ENCODE data around the gene N4BP2L2.

Gene N4BP2L2

GRCh38 chr13:32446773-32447465, 91.7 kb downstream of the N4BP2L2 start:
- Histone ChIP-seq H3K27ac (ENCODE audit: low read depth, low read length) (no peak overlapping the region), H3K4me1 (ENCODE audit: control insufficient read depth in 1 of 2, insufficient read depth in 2 of 2, low read length in 2 of 2) (peaks cover 0 to 7% of the 10 kb centered on the region in 2 donors), H3K27me3 (ENCODE audit: control insufficient read depth in 1 of 2, insufficient read depth in 2 of 2, low read length in 2 of 2) (no peaks in the 10 kb centered on the region)

GRCh38 chr13:32446220-32446619, 92.4 kb downstream of the N4BP2L2 start:
- Histone ChIP-seq H3K9ac (ENCODE audit: low read depth in 1 of 2, low read length in 2 of 2) (no peak overlapping the region), H3K27ac (ENCODE audit: low read depth, low read length) (no peak overlapping the region)

More at GRCh38 chr13:32446773-32447465, 91.7 kb downstream of the N4BP2L2 start:
- H3K9ac ChIP-seq (ENCODE audit: low read depth in 1 of 2, low read length in 2 of 2) = no peak overlapping the region
- H3K4me3 ChIP-seq (ENCODE audit: low read depth in 1 of 2, low read length in 2 of 2) = no peak overlapping the region
- H3K36me3 ChIP-seq (ENCODE audit: control insufficient read depth in 1 of 2, insufficient read depth in 2 of 2, low read length in 2 of 2) = no peaks in the 10 kb centered on the region
- H3K9me3 ChIP-seq (ENCODE audit: control insufficient read depth in 1 of 2, low read length in 2 of 2) = no peaks in the 10 kb centered on the region

GRCh38 chr13:32445461-32445860, 93.1 kb downstream of the N4BP2L2 start:
- no peaks in the 10 kb centered on the region for H3K36me3 ChIP-seq (ENCODE audit: control insufficient read depth in 1 of 2, insufficient read depth in 2 of 2, low read length in 2 of 2)
- H3K4me3 ChIP-seq (ENCODE audit: low read depth in 1 of 2, low read length in 2 of 2) = no peak overlapping the region
- no peaks in the 10 kb centered on the region for H3K9me3 ChIP-seq (ENCODE audit: control insufficient read depth in 1 of 2, low read length in 2 of 2)
- no peak overlapping the region for H3K9ac ChIP-seq (ENCODE audit: low read depth in 1 of 2, low read length in 2 of 2)
- H3K4me1 ChIP-seq (ENCODE audit: control insufficient read depth in 1 of 2, insufficient read depth in 2 of 2, low read length in 2 of 2) = peaks cover 0 to 7% of the 10 kb centered on the region in 2 donors
- no peaks in the 10 kb centered on the region for H3K27me3 ChIP-seq (ENCODE audit: control insufficient read depth in 1 of 2, insufficient read depth in 2 of 2, low read length in 2 of 2)
- no peak overlapping the region for H3K27ac ChIP-seq (ENCODE audit: low read depth, low read length)

More at GRCh38 chr13:32446220-32446619, 92.4 kb downstream of the N4BP2L2 start:
- H3K9me3 ChIP-seq (ENCODE audit: control insufficient read depth in 1 of 2, low read length in 2 of 2) = no peaks in the 10 kb centered on the region
- no peaks in the 10 kb centered on the region for H3K27me3 ChIP-seq (ENCODE audit: control insufficient read depth in 1 of 2, insufficient read depth in 2 of 2, low read length in 2 of 2)
- H3K4me1 ChIP-seq (ENCODE audit: control insufficient read depth in 1 of 2, insufficient read depth in 2 of 2, low read length in 2 of 2) = peaks cover 0 to 7% of the 10 kb centered on the region in 2 donors
- no peak overlapping the region for H3K4me3 ChIP-seq (ENCODE audit: low read depth in 1 of 2, low read length in 2 of 2)
- no peaks in the 10 kb centered on the region for H3K36me3 ChIP-seq (ENCODE audit: control insufficient read depth in 1 of 2, insufficient read depth in 2 of 2, low read length in 2 of 2)

- H3K4me1 ChIP-seq (ENCODE audit: control insufficient read depth in 1 of 2, insufficient read depth in 2 of 2, low read length in 2 of 2) = no peaks in the 10 kb centered on the region
- H3K9me3 ChIP-seq (ENCODE audit: control insufficient read depth in 1 of 2, low read length in 2 of 2) = no peaks in the 10 kb centered on the region
- H3K27ac ChIP-seq (ENCODE audit: low read depth, low read length) = no peak overlapping the region
These were observed 95.5 kb downstream of the N4BP2L2 start for GRCh38 chr13:32443111-32443510.

GRCh38 chr13:32438871-32439270, 99.7 kb downstream of the N4BP2L2 start:
- no peaks in the 10 kb centered on the region for H3K9me3 ChIP-seq (ENCODE audit: control insufficient read depth in 1 of 2, low read length in 2 of 2)
- no peaks in the 10 kb centered on the region for H3K4me1 ChIP-seq (ENCODE audit: control insufficient read depth in 1 of 2, insufficient read depth in 2 of 2, low read length in 2 of 2)
- no peak overlapping the region for H3K9ac ChIP-seq (ENCODE audit: low read depth in 1 of 2, low read length in 2 of 2)
- H3K36me3 ChIP-seq (ENCODE audit: control insufficient read depth in 1 of 2, insufficient read depth in 2 of 2, low read length in 2 of 2) = no peaks in the 10 kb centered on the region
- no peak overlapping the region for H3K27ac ChIP-seq (ENCODE audit: low read depth, low read length)
- no peak overlapping the region for H3K4me3 ChIP-seq (ENCODE audit: low read depth in 1 of 2, low read length in 2 of 2)
- no peaks in the 10 kb centered on the region for H3K27me3 ChIP-seq (ENCODE audit: control insufficient read depth in 1 of 2, insufficient read depth in 2 of 2, low read length in 2 of 2)

More at GRCh38 chr13:32443111-32443510, 95.5 kb downstream of the N4BP2L2 start:
- Histone ChIP-seq H3K9ac (ENCODE audit: low read depth in 1 of 2, low read length in 2 of 2) (no peak overlapping the region), H3K36me3 (ENCODE audit: control insufficient read depth in 1 of 2, insufficient read depth in 2 of 2, low read length in 2 of 2) (no peaks in the 10 kb centered on the region), H3K4me3 (ENCODE audit: low read depth in 1 of 2, low read length in 2 of 2) (no peak overlapping the region), H3K27me3 (ENCODE audit: control insufficient read depth in 1 of 2, insufficient read depth in 2 of 2, low read length in 2 of 2) (no peaks in the 10 kb centered on the region)

GRCh38 chr13:32432856-32433255, 105.7 kb downstream of the N4BP2L2 start:
- Histone ChIP-seq H3K4me3 (ENCODE audit: low read depth in 1 of 2, low read length in 2 of 2) (no peak overlapping the region), H3K4me1 (ENCODE audit: control insufficient read depth in 1 of 2, insufficient read depth in 2 of 2, low read length in 2 of 2) (peaks cover 5 to 16% of the 10 kb centered on the region in 2 donors), H3K36me3 (ENCODE audit: control insufficient read depth in 1 of 2, insufficient read depth in 2 of 2, low read length in 2 of 2) (no peaks in the 10 kb centered on the region), H3K27me3 (ENCODE audit: control insufficient read depth in 1 of 2, insufficient read depth in 2 of 2, low read length in 2 of 2) (no peaks in the 10 kb centered on the region), H3K27ac (ENCODE audit: low read depth, low read length) (no peak overlapping the region), H3K9me3 (ENCODE audit: control insufficient read depth in 1 of 2, low read length in 2 of 2) (no peaks in the 10 kb centered on the region), H3K9ac (ENCODE audit: low read depth in 1 of 2, low read length in 2 of 2) (no peak overlapping the region)

- H3K36me3 ChIP-seq (ENCODE audit: control insufficient read depth in 1 of 2, insufficient read depth in 2 of 2, low read length in 2 of 2) = no peaks in the 10 kb centered on the region
- H3K27me3 ChIP-seq (ENCODE audit: control insufficient read depth in 1 of 2, insufficient read depth in 2 of 2, low read length in 2 of 2) = no peaks in the 10 kb centered on the region
These were observed 107.2 kb downstream of the N4BP2L2 start for GRCh38 chr13:32431361-32431760.

GRCh38 chr13:32430018-32430747, 108.4 kb downstream of the N4BP2L2 start:
- Histone ChIP-seq H3K4me1 (ENCODE audit: control insufficient read depth in 1 of 2, insufficient read depth in 2 of 2, low read length in 2 of 2) (peaks cover 13 to 30% of the 10 kb centered on the region in 2 donors), H3K9me3 (ENCODE audit: control insufficient read depth in 1 of 2, low read length in 2 of 2) (no peaks in the 10 kb centered on the region), H3K27ac (ENCODE audit: low read depth, low read length) (no peak overlapping the region), H3K27me3 (ENCODE audit: control insufficient read depth in 1 of 2, insufficient read depth in 2 of 2, low read length in 2 of 2) (no peaks in the 10 kb centered on the region), H3K4me3 (ENCODE audit: low read depth in 1 of 2, low read length in 2 of 2) (no peak overlapping the region), H3K9ac (ENCODE audit: low read depth in 1 of 2, low read length in 2 of 2) (no peak overlapping the region), H3K36me3 (ENCODE audit: control insufficient read depth in 1 of 2, insufficient read depth in 2 of 2, low read length in 2 of 2) (no peaks in the 10 kb centered on the region)

More at GRCh38 chr13:32431361-32431760, 107.2 kb downstream of the N4BP2L2 start:
- H3K27ac ChIP-seq (ENCODE audit: low read depth, low read length) = no peak overlapping the region
- no peaks in the 10 kb centered on the region for H3K9me3 ChIP-seq (ENCODE audit: control insufficient read depth in 1 of 2, low read length in 2 of 2)
- H3K4me1 ChIP-seq (ENCODE audit: control insufficient read depth in 1 of 2, insufficient read depth in 2 of 2, low read length in 2 of 2) = peaks cover 5 to 19% of the 10 kb centered on the region in 2 donors
- H3K9ac ChIP-seq (ENCODE audit: low read depth in 1 of 2, low read length in 2 of 2) = no peak overlapping the region
- H3K4me3 ChIP-seq (ENCODE audit: low read depth in 1 of 2, low read length in 2 of 2) = no peak overlapping the region

GRCh38 chr13:32429433-32429909, 109.1 kb downstream of the N4BP2L2 start:
- Histone ChIP-seq H3K36me3 (ENCODE audit: control insufficient read depth in 1 of 2, insufficient read depth in 2 of 2, low read length in 2 of 2) (no peaks in the 10 kb centered on the region), H3K4me3 (ENCODE audit: low read depth in 1 of 2, low read length in 2 of 2) (no peak overlapping the region), H3K9me3 (ENCODE audit: control insufficient read depth in 1 of 2, low read length in 2 of 2) (no peaks in the 10 kb centered on the region), H3K9ac (ENCODE audit: low read depth in 1 of 2, low read length in 2 of 2) (no peak overlapping the region), H3K27me3 (ENCODE audit: control insufficient read depth in 1 of 2, insufficient read depth in 2 of 2, low read length in 2 of 2) (no peaks in the 10 kb centered on the region), H3K27ac (ENCODE audit: low read depth, low read length) (no peak overlapping the region), H3K4me1 (ENCODE audit: control insufficient read depth in 1 of 2, insufficient read depth in 2 of 2, low read length in 2 of 2) (peaks cover 13 to 32% of the 10 kb centered on the region in 2 donors)
